Stimulated activated CD4-positive, alpha-beta T cell treated with anti-CD3 and anti-CD28 coated beads, Interleukin-2, amount 100 ng/mL, for 4 hours (primary cell): ENCODE measurements around the gene C6orf136.

ENCODE experiments used
- DNase-seq: peaks from one replicate; pipeline ENCODE4 v3.0.0-alpha.2; 2020; ENCODE audit warnings: low read depth

The C6orf136 gene

DNA sequence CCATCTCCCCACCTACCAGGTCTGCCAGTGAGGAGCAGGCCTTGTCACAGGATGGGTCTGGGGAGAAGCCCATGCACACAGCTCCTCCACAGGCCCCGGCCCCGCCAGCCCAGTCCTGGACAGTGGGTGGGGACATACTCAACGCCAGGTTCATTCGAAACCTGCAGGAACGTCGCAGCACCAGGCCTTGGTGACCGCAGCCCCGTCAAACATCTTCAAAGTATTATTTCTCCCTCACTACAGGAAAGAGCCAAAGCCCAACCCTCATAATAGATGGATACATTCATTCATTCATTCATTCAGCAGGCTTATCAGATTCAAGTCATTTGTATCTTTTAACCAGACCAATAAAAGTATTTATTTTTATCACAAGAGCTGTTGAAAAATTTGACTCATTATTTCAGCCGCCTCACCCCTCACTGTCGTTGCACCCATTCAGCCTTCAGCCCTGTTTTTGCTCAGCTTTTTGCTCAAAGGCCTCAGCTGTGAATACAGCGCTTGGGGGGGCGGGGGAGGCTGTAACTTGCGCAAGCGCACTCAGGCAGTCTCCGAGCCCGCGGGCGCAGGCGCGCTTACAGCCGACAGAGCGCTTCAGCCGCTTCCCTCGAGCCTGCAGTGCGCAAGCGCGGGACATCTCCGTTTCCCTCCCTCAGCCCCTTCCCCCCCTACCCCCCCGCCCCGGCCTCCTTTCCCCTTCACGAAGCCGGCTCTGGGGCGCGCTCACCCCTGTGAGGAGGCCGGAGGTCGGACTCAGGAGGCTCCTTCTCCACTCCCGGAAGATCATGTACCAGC lies at the start of gene C6orf136:
Gene C6orf136 (plus strand): TSS at position 684 of the 792 bp plus-strand sequence. CDS start 99 bp downstream, at position 783.
- peak; percentile 91 for DNase-seq

DNA sequence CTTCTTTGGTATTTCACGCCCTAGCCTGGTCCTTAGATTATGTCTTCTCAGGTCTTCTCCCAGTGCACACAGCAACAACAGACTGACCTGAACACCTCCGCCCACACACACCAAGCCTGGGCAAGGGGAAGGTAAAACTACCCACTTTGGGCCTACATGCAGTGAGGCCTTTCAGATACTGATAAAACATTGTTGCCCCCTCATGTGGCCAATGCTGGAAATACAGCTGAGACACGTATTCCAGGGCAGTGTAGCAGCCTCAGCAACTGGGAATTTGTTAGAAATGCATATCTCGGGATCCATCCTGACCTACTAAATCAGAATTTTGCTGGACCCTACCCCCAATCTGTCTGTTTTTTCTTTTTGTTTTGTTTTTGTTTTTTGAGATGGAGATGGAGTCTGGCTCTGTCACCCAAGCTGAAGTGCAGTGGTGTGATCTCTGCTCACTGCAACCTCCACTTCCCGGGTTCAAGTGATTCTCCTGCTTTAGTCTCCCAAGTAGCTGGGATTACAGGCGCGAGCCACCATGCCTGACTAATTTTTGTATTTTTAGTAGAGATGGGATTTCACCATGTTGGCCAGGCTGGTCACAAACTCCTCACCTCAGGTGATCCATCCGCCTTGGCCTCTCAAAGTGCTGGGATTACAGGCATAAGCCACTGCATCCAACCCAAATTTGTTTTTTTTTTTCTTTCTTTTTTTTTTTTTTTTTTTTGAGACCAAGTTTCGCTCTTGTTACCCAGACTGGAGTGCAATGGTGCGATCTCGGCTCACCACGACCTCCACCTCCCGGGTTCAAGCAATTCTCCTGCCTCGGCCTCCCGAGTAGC lies 49.4 kb upstream of the C6orf136 start:
- DNase-seq = peak; percentile 58

DNA sequence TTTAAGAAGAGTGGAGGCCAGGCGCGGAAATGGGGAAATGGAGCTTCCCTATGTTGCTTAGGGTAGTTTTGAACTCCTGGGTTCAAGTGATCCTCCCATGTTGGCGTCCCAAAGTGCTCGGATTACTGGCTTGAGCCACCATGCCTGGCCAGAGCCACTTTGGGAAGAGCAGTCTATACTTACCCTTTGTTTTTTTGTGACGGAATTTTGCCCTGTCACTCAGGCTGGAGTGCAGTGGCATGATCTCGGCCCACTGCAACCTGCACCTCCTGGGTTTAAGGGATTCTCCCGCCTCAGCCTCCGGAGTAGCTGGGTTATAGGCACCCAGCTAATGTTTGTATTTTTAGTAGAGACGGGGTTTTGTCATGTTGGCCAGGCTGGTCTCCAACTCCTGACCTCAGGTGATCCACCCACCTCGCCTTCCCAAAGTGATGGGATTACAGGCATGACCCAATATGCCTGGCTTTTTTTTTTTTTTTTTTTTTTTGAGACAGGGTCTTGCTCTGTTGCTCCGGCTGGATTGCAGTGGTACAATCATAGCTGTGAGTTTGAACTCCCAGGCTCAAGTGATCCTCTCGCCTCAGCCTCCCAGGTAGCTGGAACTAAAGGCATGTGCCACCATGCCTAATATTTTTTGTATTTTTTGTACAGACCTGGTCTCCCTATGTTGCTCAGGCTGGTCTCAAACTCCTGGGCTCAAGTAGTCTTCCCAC lies 47.9 kb upstream of the C6orf136 start:
- DNase-seq = no peak

DNA sequence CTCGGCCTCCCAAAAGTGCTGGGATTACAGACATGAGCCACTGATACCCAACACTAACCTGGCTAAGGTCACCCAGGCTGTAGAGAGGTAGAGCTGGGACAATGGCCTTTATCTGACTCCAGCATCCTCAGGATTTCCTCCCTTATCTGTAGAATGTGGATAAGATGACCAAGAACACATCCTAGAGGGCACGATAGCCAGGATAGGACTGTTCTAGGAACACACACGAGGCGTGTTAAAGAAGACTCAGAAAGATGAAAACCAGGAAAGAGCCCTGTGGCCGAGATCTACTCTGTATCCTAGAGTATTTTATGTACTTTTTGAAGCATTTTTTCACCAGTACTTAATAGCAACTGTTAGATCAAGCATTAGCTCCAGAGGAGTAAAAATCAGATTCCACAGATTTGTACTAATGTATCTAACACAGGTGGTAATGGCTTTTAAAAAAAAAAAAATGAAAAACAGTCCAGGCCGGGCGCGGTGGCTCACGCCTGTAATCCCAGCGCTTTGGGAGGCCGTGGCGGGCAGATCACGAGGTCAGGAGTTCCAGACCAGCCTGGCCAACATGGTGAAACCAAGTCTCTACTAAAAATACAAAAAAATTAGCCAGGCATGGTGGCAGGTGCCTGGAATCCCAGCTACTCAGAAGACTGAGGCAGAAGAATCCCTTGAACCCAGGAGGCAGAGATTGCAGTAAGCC lies 47.2 kb upstream of the C6orf136 start:
- DNase-seq = no peak

GRCh38 chr6:30600451-30600961 lies 46.4 kb upstream of the C6orf136 start:
- no peak for DNase-seq

DNA sequence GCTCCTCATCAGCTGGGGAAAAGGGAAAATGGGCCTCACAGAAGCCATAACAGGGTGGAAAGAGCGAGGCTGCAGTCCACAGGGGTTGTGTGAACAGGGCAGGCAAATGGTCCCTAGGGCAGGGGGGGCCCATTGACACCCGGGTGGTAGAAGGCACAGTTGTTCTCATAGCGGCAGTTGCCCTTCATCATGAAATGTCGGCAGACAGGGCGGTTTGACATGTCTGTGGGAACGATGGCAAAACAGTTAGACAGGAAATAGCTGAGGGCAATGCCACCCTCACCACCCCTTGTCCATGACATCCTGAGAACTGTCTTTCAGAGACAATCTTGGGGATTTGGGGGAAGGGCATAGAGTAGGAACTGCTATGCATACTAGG lies 45.5 kb upstream of the C6orf136 start:
- no peak for DNase-seq

- no peak for DNase-seq
Observed at GRCh38 chr6:30601815-30602641, 44.9 kb upstream of the C6orf136 start.

- DNase-seq = no peak
Observed at GRCh38 chr6:30603961-30604360, 43.0 kb upstream of the C6orf136 start.

GRCh38 chr6:30610065-30610464 lies 36.9 kb upstream of the C6orf136 start:
- no peak for DNase-seq

GRCh38 chr6:30611150-30611855 lies 35.6 kb upstream of the C6orf136 start:
- DNase-seq = no peak

DNA sequence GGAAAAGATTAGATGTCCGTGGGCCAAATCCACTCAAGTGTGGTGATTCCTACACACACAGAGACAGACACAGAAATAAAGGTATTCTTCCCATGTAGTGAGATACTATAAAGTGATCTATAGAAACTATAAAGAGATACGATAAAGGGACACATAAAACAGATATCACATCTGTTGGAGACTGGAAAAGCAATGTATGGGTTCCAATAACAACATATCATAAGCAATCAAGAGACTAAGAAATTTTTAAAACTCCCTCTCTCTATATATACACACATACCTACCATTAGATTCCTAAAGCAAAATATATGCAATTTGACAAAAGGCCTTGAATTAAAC lies 35.1 kb upstream of the C6orf136 start:
- no peak for DNase-seq

GRCh38 chr6:30612213-30612612 lies 34.7 kb upstream of the C6orf136 start:
- DNase-seq = no peak

DNA sequence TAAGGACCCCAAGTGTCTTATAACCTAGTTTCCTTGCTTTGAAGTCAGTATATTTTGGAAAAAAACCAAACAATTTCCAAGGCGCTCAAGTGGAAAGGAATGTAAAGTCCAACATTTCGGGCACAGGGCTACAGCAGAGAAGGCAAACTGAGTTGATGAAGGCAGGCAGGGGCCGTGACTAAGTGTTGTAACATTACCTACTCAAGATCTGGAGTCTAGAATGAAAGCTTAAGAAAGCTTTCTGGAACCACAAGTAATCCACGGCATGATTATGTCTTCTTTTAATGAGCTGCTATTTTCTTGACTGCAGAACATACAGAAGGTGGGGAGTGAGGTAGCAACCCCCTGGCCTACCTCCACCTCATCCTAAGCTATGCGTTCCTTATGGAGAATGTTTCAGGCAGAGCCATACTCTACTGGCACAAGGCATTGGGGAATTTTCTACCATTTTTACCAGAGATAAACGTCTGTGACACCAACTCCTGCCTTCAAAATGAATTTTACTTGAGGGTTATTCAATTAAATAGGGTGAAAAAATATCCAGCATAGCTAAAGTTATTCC lies 34.2 kb upstream of the C6orf136 start:
- no peak for DNase-seq

DNA sequence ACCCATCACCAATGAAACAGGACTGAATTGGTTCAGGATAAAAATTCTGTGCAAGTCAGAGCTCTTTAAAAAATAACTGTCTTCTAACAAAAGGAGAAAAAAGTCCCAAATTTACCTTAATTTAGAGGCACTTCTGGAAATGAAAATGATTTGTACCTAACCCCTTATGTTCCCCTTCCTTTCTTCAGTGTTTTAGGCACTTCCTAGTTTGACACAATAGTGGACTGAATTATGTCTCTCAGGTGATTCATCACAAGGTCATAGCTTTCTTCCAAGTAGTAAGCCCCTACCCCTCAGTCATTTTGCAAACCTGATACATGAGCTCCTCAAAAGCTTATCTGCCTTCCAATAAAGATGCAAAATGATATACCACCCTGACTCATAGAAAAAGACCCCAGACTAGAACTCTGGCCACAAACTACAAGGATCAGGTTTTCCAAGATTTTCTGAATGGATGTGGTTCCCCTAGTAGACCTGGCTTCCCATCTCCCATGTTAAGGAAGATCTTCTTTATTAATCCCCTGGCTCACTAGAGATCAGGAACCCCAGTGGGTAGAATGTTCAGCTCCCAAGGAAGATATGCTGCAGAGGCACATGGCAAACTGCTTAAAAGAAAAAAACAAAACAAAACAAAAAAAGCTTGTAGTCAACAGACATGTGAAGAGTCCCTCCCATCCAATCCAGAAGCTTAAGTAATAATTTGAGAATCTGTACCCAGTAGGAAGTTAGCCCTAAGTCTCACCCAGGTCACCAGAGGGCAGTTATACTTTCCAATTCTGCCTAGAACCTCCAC lies 33.5 kb upstream of the C6orf136 start:
- no peak for DNase-seq

- no peak for DNase-seq
Observed at GRCh38 chr6:30614044-30614842, 32.7 kb upstream of the C6orf136 start.

DNA sequence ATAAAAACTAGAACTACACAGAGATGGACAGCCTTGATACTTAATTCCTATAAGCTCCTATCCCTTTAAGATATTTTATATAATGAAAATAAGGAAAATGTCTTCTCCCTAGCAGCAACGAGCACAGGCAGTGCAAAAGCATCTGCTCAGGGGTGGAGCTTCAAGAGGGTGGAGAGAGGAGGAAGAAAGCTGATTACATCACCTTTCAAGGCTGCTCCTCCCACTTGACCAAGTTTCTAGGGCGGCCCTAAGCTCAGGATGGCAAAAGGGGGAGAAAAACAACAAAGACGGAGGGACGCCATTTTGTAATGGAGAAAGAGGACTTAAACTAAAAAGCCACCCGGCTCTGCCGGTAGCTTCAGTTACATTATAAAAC lies 32.1 kb upstream of the C6orf136 start:
- DNase-seq = peak; percentile 83

- DNase-seq = no peak
Observed at GRCh38 chr6:30615219-30615957, 31.5 kb upstream of the C6orf136 start.
